ENCODE measurements around the gene LIPG. TPM values are rescaled to one million over a fixed set of nuclear protein-coding genes. Genes with fewer than 3 reads are reported as not detected.

The LIPG gene
- polyA plus RNA-seq, 1 donor = 4.2 TPM

- no peak for DNase-seq
Observed at GRCh38 chr18:49613141-49613640, 51.3 kb downstream of the LIPG start.

- no peak for DNase-seq
Observed at GRCh38 chr18:49613641-49614151, 51.8 kb downstream of the LIPG start.

- no peak for DNase-seq
Observed at GRCh38 chr18:49616618-49617328, 54.9 kb downstream of the LIPG start.

- DNase-seq = no peak
Observed at GRCh38 chr18:49617329-49617695, 55.5 kb downstream of the LIPG start.

GRCh38 chr18:49617865-49618264 lies 56.0 kb downstream of the LIPG start:
- peak; percentile 63 for DNase-seq

GRCh38 chr18:49618742-49619681 lies 57.2 kb downstream of the LIPG start:
- peak; percentile 70 for DNase-seq

GRCh38 chr18:49619801-49620200 lies 57.9 kb downstream of the LIPG start:
- DNase-seq = no peak

GRCh38 chr18:49621301-49621700 lies 59.4 kb downstream of the LIPG start:
- no peak for DNase-seq

- DNase-seq = no peak
Observed at GRCh38 chr18:49621717-49622351, 60.0 kb downstream of the LIPG start.

GRCh38 chr18:49623571-49623970 lies 61.7 kb downstream of the LIPG start:
- no peak for DNase-seq

- DNase-seq = no peak
Observed at GRCh38 chr18:49625021-49625691, 63.3 kb downstream of the LIPG start.

- DNase-seq = no peak
Observed at GRCh38 chr18:49626842-49627467, 65.1 kb downstream of the LIPG start.

- DNase-seq = no peak
Observed at GRCh38 chr18:49628119-49628518, 66.3 kb downstream of the LIPG start.

GRCh38 chr18:49628881-49629795 lies 67.3 kb downstream of the LIPG start:
- peak; percentile 42 for DNase-seq

GRCh38 chr18:49630246-49630699 lies 68.4 kb downstream of the LIPG start:
- DNase-seq = no peak

GRCh38 chr18:49631146-49631866 lies 69.4 kb downstream of the LIPG start:
- no peak for DNase-seq

GRCh38 chr18:49632588-49632987 lies 70.7 kb downstream of the LIPG start:
- no peak for DNase-seq

GRCh38 chr18:49638209-49638785 lies 76.4 kb downstream of the LIPG start:
- no peak for DNase-seq

- no peak for DNase-seq
Observed at GRCh38 chr18:49638891-49639557, 77.2 kb downstream of the LIPG start.
